Keratinocyte (primary cell): ENCODE results near the gene ATPAF2. TPM values are rescaled to one million over a fixed set of nuclear protein-coding genes. Genes with fewer than 3 reads are reported as not detected.

Experiments used
- DNase-seq: peaks from one replicate; pipeline ENCODE4 v3.0.0-alpha.2; 2011; ENCODE audit warnings: low read depth, missing footprints, low spot score
- FAIRE-seq: peaks from 2 replicates; lab custom pipeline; 2011; peaks lifted over from hg19 to GRCh38; lab: Jason Lieb, UNC
- H2AFZ ChIP-seq: 2 replicates; pipeline ENCODE4 v1.6.0; 2012; ENCODE audit warnings: low read length, control low read depth, inconsistent platforms; ENCODE audit not compliant: control insufficient read depth
- H3K27ac ChIP-seq: 2 replicates; pipeline ENCODE4 v1.5.1; 2011; ENCODE audit warnings: low read length; ENCODE audit not compliant: control insufficient read depth, insufficient read depth
- H3K27me3 ChIP-seq: 3 replicates; pipeline ENCODE4 v1.6.0; 2011; ENCODE audit warnings: low read length; ENCODE audit not compliant: control insufficient read depth, insufficient read depth; ENCODE audit errors: extremely low read depth
- H3K36me3 ChIP-seq, 2 experiments: 2 replicates in 1 of 2; 3 replicates in 1 of 2; pipeline ENCODE4 v1.5.1; 2011; ENCODE audit warnings: low read length in 2 of 2, mild to moderate bottlenecking in 1 of 2; ENCODE audit not compliant: control insufficient read depth in 2 of 2, insufficient read depth in 2 of 2; ENCODE audit errors: extremely low read depth in 1 of 2
- H3K4me1 ChIP-seq: 3 replicates; pipeline ENCODE4 v1.5.1; 2011; ENCODE audit warnings: low read length; ENCODE audit not compliant: control insufficient read depth, insufficient read depth; ENCODE audit errors: extremely low read depth
- H3K4me2 ChIP-seq: 3 replicates; pipeline ENCODE4 v1.6.0; 2011; ENCODE audit warnings: low read depth, low read length; ENCODE audit not compliant: control insufficient read depth, insufficient read depth; ENCODE audit errors: extremely low read depth
- H3K4me3 ChIP-seq, 3 experiments: fragments of 200-600 bp in 1 of 3; sonication (generic) in 1 of 3; 2 replicates in 2 of 3; 3 replicates in 1 of 3; pipeline ENCODE4 v1.5.1; 2011 to 2016; ENCODE audit warnings: low read length in 3 of 3, mild to moderate bottlenecking in 3 of 3, control low read depth in 2 of 3, inconsistent platforms in 1 of 3, low read depth in 1 of 3, mixed read lengths in 1 of 3, mixed run types in 1 of 3, moderate library complexity in 1 of 3; ENCODE audit not compliant: control insufficient read depth in 2 of 3, insufficient read depth in 2 of 3; ENCODE audit errors: extremely low read depth in 1 of 3
- H3K79me2 ChIP-seq: 2 replicates; pipeline ENCODE4 v1.6.0; 2012; ENCODE audit warnings: low read length; ENCODE audit not compliant: control insufficient read depth, insufficient read depth
- H3K9ac ChIP-seq: 3 replicates; pipeline ENCODE4 v1.6.0; 2011; ENCODE audit warnings: low read length; ENCODE audit not compliant: control insufficient read depth, insufficient read depth; ENCODE audit errors: extremely low read depth
- H3K9me1 ChIP-seq: 3 replicates; pipeline ENCODE4 v1.6.0; 2011; ENCODE audit warnings: low read length; ENCODE audit not compliant: control insufficient read depth, insufficient read depth; ENCODE audit errors: extremely low read depth
- H3K9me3 ChIP-seq: 2 replicates; pipeline ENCODE4 v1.5.1; 2012; ENCODE audit warnings: low read depth, low read length; ENCODE audit not compliant: control insufficient read depth
- H4K20me1 ChIP-seq: 3 replicates; pipeline ENCODE4 v1.6.0; 2011; ENCODE audit warnings: low read length; ENCODE audit not compliant: control insufficient read depth, insufficient read depth; ENCODE audit errors: extremely low read depth
- EZH2 ChIP-seq: IDR thresholded peaks from one replicate; pipeline ENCODE4 v1.6.1; 2012; ENCODE audit warnings: inconsistent platforms, mild to moderate bottlenecking, low read length, moderate library complexity
- dilution Hi-C: fragments of 300-500 bp; cut with MboI; formaldehyde crosslinking; loops from one replicate; pipeline ENCODE4 v1.7.0; 2020; ENCODE audit warnings: low sequenced_read_pairs; ENCODE audit not compliant: extremely low pct_ligation_motif_present
- polyA plus RNA-seq, 5 experiments: library from polyadenylated mRNA; depleted of rRNA in 3 of 5; stranded (reverse) in 3 of 5; stranded (forward) in 1 of 5; unstranded in 1 of 5; fragments of >200 nt; gene quantifications; 1 replicate in 1 of 5; 2 replicates in 3 of 5; 3 replicates in 1 of 5; pipeline versions ENCODE4 v1.2.1 to v1.2.3, GENCODE V29; 2011 to 2012; ENCODE audit warnings: missing spikeins in 2 of 5, low read depth in 1 of 5, low replicate concordance in 1 of 5
- TF ChIP-seq, protein P1 (sequence below), 3 experiments: IDR thresholded peaks in 1 of 3; conservative IDR thresholded peaks in 1 of 3; optimal IDR thresholded peaks in 1 of 3; 2 replicates in 2 of 3; 3 replicates in 1 of 3; pipeline versions ENCODE3 to v1.5.1; 2011; ENCODE audit warnings: low read length in 3 of 3, mild to moderate bottlenecking in 3 of 3, moderate library complexity in 2 of 3, control low read depth in 1 of 3, inconsistent platforms in 1 of 3; ENCODE audit not compliant: insufficient read depth in 2 of 3; ENCODE audit errors: extremely low read depth in 1 of 3

Gene ATPAF2
- polyA plus RNA-seq, 1 donor (not counting 4 experiments of a cell fraction or from before 2014, with no cell fraction given): 24.4 TPM

DNA sequence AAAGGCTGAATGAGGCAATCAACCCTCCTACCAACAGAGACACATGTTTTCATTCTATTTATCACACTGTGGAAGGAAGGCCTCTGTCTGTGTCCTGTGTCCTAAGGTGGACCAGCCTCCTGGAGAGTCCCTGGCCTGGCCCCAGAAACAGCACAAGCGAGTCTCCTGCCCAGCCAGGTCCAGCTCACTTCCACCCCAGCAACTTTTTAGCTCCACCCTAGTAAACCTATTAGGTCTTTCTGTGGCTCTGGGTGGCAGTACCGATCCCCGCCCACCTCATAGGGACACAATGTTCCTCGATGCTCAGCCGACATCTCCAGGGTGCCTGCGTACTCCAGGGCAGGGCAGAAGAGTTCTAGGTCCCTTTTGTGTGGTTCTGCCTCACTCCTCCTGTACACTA is 55.6 kb downstream of the ATPAF2 start:
- H3K79me2 ChIP-seq: no peaks in the 10 kb centered on the region
- H3K4me2 ChIP-seq: no peak overlapping the region
- TF ChIP-seq, protein P1, sequence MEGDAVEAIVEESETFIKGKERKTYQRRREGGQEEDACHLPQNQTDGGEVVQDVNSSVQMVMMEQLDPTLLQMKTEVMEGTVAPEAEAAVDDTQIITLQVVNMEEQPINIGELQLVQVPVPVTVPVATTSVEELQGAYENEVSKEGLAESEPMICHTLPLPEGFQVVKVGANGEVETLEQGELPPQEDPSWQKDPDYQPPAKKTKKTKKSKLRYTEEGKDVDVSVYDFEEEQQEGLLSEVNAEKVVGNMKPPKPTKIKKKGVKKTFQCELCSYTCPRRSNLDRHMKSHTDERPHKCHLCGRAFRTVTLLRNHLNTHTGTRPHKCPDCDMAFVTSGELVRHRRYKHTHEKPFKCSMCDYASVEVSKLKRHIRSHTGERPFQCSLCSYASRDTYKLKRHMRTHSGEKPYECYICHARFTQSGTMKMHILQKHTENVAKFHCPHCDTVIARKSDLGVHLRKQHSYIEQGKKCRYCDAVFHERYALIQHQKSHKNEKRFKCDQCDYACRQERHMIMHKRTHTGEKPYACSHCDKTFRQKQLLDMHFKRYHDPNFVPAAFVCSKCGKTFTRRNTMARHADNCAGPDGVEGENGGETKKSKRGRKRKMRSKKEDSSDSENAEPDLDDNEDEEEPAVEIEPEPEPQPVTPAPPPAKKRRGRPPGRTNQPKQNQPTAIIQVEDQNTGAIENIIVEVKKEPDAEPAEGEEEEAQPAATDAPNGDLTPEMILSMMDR (optimal IDR thresholded peaks at IDR 0.05 in 1 of 3, IDR thresholded peaks at IDR 0.05 in 1 of 3, conservative IDR thresholded peaks at IDR 0.05 in 1 of 3; ENCODE audit: extremely low read depth in 1 of 3, insufficient read depth in 2 of 3, low read length in 3 of 3): no peak
- TF ChIP-seq EZH2: no peak
- FAIRE-seq (no peak), DNase-seq (no peak)
- dilution Hi-C loops: no loop called here
- no peak overlapping the region for H3K4me3 ChIP-seq
- H3K9me3 ChIP-seq: no peaks in the 10 kb centered on the region
- H3K9ac ChIP-seq: no peak overlapping the region
- H3K27ac ChIP-seq: no peak overlapping the region
- no peaks in the 10 kb centered on the region for H4K20me1 ChIP-seq
- H2AFZ ChIP-seq: peak overlapping the region; percentile 32
- H3K27me3 ChIP-seq: no peaks in the 10 kb centered on the region
- H3K4me1 ChIP-seq: peaks cover 3% of the 10 kb centered on the region
- no peaks in the 10 kb centered on the region for H3K36me3 ChIP-seq
- no peaks in the 10 kb centered on the region for H3K9me1 ChIP-seq

DNA sequence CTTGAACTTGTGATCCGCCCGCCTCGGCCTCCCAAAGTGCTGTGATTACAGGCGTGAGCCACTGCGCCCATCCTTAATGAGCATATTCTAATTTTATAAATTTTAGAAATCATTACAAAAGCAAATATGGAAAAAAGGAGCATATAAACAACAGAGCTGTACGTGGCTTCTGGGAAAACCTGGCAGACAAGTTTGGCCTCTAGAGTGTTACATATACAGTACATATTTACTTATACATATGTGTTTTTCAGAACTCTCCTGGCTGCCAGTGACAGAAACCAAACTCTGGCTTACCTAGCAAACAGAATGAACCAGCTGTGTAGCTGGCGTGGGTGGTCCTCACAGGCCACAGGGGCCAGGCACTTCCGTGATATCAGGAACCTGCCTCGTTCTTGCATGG is 56.2 kb downstream of the ATPAF2 start:
- no peak overlapping the region for H3K27ac ChIP-seq
- H3K27me3 ChIP-seq: no peaks in the 10 kb centered on the region
- peaks cover 3% of the 10 kb centered on the region for H3K4me1 ChIP-seq
- no peak overlapping the region for H2AFZ ChIP-seq
- TF ChIP-seq EZH2: no peak
- TF ChIP-seq, protein P1 (optimal IDR thresholded peaks at IDR 0.05 in 1 of 3, IDR thresholded peaks at IDR 0.05 in 1 of 3, conservative IDR thresholded peaks at IDR 0.05 in 1 of 3; ENCODE audit: extremely low read depth in 1 of 3, insufficient read depth in 2 of 3, low read length in 3 of 3): no peak
- no peak for DNase-seq
- no peak overlapping the region for H3K9ac ChIP-seq
- H3K9me3 ChIP-seq: no peaks in the 10 kb centered on the region
- no peak overlapping the region for H3K4me3 ChIP-seq
- H3K36me3 ChIP-seq: no peaks in the 10 kb centered on the region
- FAIRE-seq: no peak
- H3K9me1 ChIP-seq: no peaks in the 10 kb centered on the region
- H4K20me1 ChIP-seq: no peaks in the 10 kb centered on the region
- dilution Hi-C loops: no loop called here
- H3K79me2 ChIP-seq: no peaks in the 10 kb centered on the region
- no peak overlapping the region for H3K4me2 ChIP-seq
